D721Med (cell line): Measurements from ENCODE around the gene CDK5RAP2.

Source experiments
- DNase-seq: peaks from one replicate; pipeline ENCODE4 v3.0.0; 2011; ENCODE audit warnings: low spot score; ENCODE audit not compliant: insufficient read length
- FAIRE-seq: peaks from 2 replicates; lab custom pipeline; 2011; peaks lifted over from hg19 to GRCh38; lab: Jason Lieb, UNC
- TF ChIP-seq, protein P1 (sequence below): IDR thresholded peaks from 2 replicates; pipeline ENCODE4 v1.5.1; 2012; ENCODE audit warnings: mild to moderate bottlenecking, control low read depth; ENCODE audit not compliant: insufficient read depth; ENCODE audit errors: missing control alignments

CDK5RAP2 gene

GRCh38 chr9:120424248-120424647, 155.7 kb downstream of the CDK5RAP2 start:
- DNase-seq = no peak
- TF ChIP-seq, protein P1, sequence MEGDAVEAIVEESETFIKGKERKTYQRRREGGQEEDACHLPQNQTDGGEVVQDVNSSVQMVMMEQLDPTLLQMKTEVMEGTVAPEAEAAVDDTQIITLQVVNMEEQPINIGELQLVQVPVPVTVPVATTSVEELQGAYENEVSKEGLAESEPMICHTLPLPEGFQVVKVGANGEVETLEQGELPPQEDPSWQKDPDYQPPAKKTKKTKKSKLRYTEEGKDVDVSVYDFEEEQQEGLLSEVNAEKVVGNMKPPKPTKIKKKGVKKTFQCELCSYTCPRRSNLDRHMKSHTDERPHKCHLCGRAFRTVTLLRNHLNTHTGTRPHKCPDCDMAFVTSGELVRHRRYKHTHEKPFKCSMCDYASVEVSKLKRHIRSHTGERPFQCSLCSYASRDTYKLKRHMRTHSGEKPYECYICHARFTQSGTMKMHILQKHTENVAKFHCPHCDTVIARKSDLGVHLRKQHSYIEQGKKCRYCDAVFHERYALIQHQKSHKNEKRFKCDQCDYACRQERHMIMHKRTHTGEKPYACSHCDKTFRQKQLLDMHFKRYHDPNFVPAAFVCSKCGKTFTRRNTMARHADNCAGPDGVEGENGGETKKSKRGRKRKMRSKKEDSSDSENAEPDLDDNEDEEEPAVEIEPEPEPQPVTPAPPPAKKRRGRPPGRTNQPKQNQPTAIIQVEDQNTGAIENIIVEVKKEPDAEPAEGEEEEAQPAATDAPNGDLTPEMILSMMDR = no peak
- FAIRE-seq = no peak

GRCh38 chr9:120423812-120424211, 156.2 kb downstream of the CDK5RAP2 start:
- no peak for DNase-seq
- TF ChIP-seq, protein P1 = no peak
- no peak for FAIRE-seq

GRCh38 chr9:120421977-120422376, 158.0 kb downstream of the CDK5RAP2 start:
- FAIRE-seq (no peak), DNase-seq (no peak)
- TF ChIP-seq, protein P1 = no peak

- FAIRE-seq = no peak
- DNase-seq = no peak
- TF ChIP-seq, protein P1 = no peak
Measured at GRCh38 chr9:120418315-120418714, 161.7 kb downstream of the CDK5RAP2 start.

DNA sequence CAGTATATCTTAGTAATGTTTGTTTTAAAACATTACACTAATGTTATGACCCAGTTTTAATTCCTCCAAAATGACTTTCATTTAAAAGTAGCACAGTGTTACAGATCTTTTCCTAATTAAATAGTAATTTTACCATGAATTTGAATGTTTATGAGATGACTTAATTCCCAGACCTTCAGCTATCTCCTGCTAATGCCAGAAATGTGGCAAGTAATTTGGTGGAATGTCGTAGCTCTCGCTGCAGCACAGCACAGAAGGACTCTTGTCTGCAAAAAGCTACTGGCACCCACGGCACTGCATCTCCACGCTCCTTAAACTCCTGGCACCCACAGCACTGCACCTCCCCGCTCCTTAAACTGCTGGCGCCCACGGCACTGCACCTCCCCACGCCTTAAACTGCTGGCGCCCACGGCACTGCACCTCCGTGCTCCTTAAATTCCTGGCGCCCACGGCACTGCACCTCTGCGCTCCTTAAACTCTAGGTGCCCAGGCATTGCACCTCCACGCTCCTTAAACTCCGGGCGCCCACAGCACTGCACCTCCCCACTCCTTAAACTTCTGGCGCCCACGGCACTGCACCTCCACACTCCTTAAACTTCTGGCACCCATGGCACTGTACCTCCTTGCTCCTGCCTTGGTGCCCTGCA, 163.1 kb downstream of the CDK5RAP2 start:
- TF ChIP-seq, protein P1 = no peak
- FAIRE-seq (no peak), DNase-seq (no peak)

GRCh38 chr9:120413121-120414048, 166.6 kb downstream of the CDK5RAP2 start:
- no peak for DNase-seq
- no peak for FAIRE-seq
- TF ChIP-seq, protein P1 = no peak
